HG03575 (cell line): ENCODE measurements around the gene MORC3.
"Not testable (repeated sequence)": the region's sequence is repeated elsewhere in the genome, so short reads cannot be mapped to it uniquely, and the experiment has no call there.

Experiments
- ATAC-seq: cut with Tn5 transposase; IDR thresholded peaks from one replicate; pipeline ENCODE4 v1.9.1; 2021; ENCODE audit not compliant: unreplicated experiment, insufficient number of reproducible peaks, low FRiP score; ENCODE audit errors: extremely low read depth

MORC3 gene

DNA sequence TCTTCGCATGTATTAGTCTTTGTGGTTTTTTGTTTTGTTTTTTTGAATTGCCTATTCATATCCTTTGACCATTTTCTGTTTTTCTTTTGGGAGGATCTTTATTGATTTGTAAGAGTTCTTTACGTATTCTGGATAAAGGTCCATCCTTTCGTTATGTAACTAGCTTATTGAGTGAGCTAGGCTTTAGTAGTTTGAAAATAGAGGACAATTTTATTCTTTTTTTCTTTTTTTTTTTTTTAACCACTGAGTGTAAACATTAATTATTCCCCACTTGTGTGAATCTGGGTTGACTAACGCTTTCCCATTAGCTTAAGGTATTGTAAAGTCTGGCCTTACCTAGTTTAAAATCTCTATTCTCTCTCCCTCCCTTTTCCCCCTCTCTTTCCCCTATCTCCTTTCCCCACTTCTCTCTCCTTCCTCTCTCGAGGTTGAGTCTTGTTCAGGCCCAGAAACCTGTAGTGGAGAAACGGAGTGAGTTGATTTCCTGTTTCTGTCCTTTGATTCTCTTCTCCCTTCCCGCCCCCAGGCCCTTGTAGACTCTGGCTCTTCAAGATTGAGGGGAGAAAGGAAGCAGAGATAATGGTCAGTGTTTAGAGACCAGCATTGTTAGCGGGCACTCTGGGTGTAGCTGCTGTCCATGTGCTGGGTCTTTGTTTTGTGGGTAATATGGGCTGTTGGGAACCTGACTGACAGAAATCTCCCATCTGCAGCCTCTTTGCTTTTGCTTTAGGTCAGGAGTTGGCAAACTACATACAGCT lies 1.5 kb downstream of the MORC3 start:
- ATAC-seq, result no peak

DNA sequence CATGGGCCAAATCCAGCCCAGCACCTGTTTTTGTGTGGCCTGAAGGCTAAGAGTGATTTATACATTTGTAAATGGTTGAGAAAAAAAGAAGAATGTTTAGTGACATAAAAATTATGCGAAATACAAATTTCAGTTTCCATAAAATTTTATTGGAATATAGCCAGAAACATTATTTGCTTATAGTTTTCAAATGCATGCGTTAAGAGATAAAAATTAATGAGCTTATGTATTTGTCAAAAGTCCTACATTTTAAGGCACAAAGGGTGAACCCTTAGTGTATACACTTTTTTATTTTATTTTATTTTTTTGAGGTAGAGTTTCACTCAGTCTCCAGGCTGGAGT lies 2.1 kb downstream of the MORC3 start:
- no peak for ATAC-seq

DNA sequence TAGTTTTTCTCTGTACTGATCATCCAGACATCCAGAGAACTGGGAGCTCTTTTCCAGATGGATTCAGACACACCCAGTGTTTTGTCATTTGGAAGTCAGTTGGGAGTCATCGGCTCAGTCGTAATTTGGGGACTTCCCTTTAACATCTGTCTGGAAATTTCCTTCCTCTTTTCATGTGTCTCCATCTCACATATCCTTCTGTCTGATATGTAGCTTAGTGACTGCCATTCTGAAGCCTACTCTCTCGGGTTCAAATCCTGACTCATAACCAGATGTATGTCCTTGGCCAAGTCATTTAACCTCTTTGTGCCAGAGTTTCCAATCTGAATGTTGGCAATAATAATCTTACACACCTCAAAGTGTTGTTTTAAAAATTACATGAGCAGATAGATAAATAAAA lies 3.0 kb downstream of the MORC3 start:
- no peak for ATAC-seq

DNA sequence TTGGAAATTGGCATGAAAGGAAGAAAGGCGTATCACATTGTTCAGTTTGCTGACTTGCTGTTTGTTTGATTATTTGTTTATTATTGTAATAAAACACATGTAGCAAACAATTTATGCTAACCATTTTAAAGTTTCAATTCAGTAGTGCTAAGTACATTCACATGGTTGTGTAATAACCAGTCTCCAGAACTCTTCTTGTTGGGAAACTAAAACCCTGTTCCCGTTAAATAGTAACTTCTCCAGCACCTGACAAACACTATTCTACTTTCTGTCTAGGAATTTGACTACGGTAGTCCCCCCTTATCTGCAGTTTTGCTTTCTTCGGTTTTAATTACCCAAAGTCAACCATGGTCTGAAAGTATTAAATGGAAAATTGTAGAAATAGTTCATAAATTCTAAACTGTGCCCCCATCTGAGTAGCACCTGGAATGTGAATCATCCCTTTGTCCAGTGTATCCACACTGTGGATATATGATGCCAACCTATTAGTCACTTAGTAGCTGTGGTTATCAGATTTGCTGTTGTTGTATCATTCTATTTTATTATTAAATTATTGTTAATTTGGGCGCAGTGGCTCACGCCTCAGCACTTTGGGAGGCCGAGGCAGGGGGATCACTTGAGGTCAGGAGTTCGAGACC lies 5.5 kb downstream of the MORC3 start:
- no peak for ATAC-seq

DNA sequence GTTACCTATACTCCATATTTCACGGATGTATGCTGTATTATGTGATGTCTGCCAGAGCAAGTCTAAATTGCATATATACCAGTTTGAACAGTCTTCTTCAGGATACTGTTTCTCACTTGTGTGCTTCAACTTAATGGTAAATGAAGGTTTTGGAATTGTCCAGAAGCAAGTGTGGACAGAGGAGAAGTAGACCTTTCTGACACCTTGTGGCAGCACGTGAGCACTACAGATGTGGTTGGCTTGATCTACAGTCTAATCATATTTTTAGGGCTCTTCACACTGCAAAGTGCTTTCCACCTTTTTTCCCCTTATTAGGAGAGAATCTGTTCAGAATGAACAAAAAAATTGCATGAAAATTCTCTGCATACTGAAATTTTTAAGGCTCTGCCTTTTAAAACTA lies 10.9 kb downstream of the MORC3 start:
- ATAC-seq, result no peak

DNA sequence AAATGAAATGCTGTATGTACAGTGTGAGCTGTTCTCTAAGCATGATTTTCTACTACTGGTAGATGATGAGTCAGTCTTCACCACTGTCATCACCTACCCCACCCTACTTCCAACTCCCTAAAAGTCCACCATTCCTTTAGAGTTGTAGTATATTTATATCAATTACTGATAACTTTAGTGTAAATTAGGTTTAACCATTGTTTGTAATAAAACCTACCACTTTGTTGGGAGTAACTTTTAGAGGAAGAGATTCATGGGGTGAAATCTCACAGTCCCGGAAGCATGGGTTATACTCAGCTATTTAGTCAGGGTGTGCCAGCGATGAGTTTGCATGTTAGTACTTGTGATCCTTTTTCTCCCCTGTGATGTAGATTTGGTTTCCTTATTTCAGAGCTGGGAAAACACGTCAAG lies 17.1 kb downstream of the MORC3 start:
- ATAC-seq, result no peak

DNA sequence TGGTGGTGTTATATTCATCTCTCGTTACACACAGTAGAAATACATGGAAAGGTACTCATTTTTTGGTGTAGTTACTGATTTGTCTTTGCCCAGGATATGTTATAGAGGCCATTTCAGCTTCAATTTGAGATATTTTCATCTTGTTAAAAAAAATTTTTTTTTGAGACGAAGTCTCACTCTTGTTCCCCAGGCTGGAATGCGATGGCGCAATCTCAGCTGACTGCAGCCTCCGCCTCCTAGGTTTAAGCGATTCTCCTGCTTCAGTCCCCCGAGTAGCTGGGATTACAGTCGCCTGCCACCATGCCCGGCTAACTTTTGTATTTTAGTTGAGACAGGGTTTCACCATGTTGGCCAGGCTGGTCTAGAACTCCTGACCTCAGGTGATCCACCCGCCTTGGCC lies 19.0 kb downstream of the MORC3 start:
- no peak for ATAC-seq

DNA sequence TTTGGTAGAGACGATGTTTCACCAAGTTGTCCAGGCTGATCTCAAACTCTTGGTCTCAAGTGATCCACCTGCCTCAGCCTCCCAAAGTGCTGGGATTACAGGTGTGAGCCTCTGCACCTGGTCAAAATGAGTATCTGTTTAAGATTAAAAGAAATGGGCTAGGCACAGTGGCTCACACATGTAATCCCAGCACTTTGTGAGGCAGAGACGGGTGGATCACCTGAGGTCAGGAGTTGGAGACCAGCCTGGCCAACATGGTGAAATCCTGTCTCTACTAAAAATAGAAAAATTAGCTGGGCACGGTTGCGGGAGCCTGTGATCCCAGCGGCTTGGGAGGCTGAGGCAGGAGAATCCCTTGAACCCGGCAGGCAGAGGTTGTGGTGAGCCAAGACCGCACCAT lies 22.6 kb downstream of the MORC3 start:
- ATAC-seq, result not testable (repeated sequence)

DNA sequence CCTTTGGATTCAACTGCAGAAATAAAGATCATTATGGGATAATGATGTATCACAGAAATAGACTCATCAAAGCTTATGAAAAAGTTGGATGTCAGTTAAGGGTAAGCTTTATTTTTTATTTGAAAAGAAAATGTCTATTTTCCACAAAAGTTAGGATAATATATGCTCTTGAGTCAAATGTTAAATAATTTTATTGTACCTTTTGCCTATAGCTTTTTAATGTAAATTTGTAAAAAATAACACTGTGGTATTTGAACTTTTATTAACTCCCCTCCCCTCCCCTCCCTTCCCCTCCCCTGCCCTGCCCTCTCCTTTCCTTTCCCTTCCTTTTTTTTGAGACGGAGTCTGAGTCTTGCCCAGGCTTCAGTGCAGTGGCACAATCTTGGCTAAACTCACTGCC lies 24.9 kb downstream of the MORC3 start:
- no peak for ATAC-seq

DNA sequence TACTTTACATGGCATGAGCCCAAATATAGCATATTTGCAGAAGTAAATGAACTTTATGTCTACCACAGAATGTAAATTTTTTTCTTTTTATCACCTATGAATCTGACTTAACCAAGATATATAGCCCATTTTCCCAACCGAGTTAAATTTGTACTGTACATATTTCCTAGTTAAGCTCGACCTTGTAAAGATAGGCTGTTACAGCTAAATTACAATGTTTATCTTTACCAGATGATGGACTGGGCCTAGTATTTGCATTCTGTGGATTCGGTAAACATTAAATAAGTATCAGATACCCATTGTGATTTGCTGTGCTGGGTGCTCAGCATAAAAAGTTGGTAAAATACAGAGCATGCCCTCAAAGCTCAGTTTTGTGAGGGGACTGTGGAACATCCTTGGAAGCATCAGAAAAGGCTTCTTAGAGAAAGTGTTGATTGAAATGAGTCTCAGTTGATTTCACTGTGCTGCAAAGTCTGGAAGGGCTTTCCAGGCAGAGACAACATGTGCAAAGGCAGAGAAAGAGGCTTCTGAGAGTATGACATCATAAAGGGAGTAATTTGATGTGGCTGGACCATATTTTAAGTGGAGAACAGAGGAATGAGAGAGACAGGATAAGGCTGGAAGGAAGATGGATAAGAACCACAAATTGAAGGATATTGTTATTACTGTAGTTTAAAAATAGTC lies 27.4 kb downstream of the MORC3 start:
- ATAC-seq, result no peak

DNA sequence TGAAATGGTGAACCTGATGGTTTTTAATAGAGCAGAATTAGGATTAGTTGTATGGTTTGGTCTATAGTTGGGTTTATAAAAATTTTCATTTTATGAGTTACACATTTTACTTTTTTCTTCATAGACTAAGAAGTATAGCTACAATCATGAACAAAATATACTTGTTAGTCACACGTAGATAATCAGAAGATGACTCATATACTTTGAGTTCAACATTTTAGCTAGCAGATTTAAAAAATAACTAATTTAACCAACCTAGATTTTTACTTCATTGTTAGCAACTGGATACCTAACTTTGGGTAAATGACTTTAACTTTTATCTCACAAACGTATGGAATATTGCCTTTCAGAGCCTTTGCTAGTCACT lies 27.9 kb downstream of the MORC3 start:
- ATAC-seq, result no peak

DNA sequence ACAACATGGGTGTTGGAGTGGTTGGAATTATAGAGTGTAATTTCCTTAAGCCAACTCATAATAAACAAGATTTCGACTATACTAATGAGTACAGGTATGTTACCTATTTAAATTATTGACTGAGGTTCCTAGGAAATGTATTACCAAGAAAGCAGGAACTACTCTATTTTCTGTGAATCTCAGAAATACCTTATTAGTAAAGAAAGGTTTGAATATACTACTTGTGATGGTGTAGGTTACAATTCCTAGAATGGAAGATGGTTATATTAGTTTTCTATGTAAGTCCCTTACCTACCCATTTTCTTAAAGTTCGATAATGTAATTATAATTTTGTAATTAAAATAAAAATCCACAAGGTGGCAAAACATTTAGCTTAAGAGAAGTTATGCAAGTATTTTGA lies 29.3 kb downstream of the MORC3 start:
- no peak for ATAC-seq

DNA sequence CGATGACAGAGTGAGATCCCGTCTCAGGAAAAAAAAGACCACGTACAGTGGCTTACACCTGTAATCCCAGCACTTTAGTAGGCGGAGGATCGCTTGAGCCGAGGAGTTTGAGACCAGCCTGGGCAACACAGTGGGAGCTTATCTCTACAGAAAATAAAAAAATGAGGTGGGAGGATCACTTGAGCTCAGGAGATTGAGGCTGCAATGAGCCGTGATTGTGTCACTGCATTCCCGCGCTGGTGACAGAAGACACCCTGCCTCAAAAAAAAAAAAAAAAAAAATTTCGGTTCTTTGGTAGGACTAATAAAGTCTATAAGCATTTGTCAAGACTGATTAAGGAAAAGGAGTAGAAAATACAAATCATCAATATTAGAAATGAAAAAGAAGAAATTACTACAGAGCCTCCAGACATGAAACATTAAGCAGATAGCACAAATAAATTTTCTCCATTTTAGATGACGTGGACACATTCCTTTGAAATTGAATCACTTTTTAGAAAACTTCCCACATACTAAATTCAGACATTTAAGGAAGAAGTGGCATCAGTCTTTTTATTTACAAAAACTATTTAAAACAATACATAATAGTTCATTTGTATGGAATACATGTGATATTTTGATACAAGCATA lies 30.4 kb downstream of the MORC3 start:
- no peak for ATAC-seq

DNA sequence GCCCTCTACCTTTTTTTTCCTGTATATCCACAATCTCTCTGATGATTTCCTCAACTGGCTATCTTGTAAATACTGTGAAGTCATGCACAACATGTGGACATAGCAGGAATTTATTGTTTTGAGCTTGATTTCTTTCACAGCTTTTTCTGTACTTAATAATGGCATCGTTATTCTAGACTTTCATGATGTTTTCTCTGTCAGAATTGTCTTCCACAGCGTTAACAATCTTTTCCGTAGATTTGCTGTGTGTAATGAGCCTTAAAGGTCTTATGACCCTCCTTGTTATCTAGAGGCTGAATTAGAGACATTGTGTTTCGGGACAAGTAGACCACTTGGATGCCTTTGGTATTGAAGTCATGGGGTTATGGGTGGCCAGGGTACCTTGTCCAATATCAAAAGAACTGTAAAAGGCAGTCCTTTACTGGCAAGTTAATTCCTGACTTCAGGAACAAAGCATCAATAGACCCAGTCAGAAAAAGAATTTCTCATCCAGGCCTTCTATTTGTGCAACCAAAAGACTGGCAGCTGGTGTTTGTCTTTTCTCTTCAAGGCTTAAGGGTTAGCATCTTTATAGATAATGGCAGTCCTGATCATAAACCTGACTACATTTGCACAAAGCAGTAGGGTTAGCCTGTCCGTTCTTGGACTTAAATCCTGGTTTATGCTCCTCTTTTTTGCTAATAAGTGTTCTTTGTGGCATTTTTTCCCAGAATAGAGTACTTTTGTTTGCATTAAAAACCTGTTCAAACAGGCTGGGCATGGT lies 35.1 kb downstream of the MORC3 start:
- no peak for ATAC-seq

DNA sequence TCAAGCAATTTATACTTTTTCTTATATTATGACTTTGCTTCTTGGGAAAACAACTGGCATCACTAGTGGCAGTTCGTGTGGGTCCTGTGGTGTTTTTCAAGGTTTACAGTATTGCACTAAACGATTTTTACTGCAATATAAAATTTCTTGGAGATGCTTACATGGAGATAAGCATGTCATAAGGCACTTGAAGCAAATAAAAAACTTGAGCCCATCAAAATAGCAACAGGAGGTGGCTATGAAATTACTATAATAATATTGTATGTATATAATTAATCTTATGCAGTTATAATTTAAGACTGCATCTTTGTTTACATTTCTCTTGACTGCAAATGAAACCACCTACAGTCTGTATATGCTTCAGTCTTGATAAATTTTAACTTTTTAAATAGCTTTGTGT lies 35.9 kb downstream of the MORC3 start:
- ATAC-seq, result no peak

DNA sequence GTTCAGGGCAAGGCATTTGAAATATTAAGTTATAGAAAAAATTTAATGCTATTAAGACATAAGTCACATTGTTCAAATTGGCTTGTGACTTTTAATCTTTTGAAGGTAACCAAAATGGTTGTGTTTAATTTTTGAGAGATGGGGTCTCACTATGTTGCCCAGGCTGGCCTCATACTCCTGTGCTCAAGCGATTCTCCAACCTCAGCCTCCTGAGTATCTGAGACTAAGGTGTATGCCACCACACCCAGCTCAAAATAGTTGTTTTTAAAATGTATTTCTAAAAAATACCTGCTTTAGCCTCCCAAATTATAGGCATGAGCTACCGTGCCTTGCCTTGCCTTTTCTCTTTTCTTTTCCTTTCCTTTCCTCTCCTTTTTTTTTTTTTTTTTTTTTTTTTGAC lies 39.2 kb downstream of the MORC3 start:
- no peak for ATAC-seq

DNA sequence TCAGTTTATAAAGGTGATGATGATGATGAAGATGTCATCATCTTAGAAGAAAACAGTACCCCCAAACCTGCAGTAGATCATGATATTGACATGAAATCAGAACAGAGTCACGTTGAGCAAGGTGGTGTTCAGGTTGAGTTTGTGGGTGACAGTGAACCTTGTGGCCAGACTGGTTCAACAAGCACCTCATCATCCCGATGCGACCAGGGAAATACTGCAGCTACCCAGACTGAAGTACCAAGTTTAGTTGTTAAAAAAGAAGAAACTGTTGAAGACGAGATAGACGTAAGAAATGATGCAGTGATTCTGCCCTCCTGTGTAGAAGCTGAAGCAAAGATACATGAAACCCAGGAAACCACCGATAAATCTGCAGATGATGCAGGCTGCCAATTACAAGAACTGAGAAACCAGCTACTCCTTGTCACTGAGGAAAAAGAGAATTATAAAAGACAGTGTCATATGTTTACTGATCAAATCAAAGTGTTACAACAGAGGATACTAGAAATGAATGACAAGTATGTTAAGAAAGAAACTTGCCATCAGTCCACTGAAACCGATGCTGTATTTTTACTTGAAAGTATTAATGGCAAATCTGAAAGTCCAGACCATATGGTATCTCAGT lies 49.2 kb downstream of the MORC3 start:
- ATAC-seq, result no peak

DNA sequence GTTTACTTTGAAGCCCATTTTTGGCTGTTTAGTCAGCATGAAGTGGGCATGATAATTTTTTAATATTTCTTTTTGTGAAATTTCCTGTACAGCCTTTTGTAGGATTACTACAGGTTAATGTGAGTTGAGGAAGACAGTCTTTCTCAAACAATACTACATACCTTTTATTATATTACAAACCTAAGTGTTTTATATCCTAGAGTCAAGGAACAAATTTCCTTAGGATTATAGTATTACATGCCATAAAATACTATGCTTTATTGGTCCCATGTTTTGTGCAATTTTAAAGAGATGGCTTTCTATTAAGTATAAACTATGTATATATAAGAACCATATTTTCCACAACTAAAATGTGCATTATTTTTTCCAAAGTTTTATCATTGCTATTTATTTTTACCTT lies 56.0 kb downstream of the MORC3 start:
- ATAC-seq, result no peak

DNA sequence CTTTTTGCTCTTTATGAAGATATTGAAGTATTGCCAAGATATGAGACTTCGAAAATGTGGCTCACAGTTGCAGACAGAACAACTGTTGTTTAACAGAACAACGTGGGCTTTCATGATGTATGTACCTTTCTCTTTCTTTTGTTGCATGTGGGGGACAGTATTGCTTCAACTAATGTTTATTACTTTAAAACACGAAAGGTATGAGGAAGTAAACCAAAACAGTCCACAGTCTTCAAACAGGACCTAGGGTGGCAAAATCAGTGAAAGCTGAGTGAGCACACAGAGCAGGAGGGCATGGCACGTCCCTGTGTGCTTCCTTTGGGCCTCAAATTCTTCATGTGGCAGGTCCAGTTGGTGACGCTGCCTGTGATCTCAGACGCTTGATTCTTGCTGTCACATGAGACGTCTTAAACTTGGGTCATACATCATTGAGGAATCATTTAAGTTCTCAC lies 57.4 kb downstream of the MORC3 start:
- no peak for ATAC-seq
